ENCODE data around the gene FOXP4.

FOXP4 gene

GRCh38 chr6:41529970-41530369, 16.2 kb upstream of the FOXP4 start:
- TF ChIP-seq POLR2A (IDR thresholded peaks at IDR 0.05; ENCODE audit: low read length), result no peak
- no peak for TF ChIP-seq GATA1 (IDR thresholded peaks at IDR 0.05; ENCODE audit: low read depth, low read length)
- DNase-seq, result no peak

DNA sequence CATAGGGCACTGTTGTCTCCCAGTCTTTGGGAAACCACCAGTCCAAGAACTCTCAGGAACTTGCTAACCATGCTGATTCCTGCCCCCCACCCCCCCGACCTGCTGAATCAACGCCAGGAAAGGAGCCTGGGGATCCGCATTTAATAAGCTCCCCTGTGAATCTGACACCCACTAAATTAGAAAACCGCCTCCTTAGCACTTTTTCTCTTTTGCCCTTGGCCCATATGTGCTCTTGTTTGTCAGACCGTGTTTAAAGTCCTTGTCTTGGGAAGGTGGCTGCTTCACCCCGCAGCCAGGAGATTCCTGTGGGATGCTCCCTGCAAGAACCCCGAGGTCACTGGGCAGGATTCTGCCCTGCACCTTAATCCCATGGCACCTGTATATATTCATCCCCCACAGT, 15.7 kb upstream of the FOXP4 start:
- no peak for DNase-seq
- TF ChIP-seq GATA1 (IDR thresholded peaks at IDR 0.05; ENCODE audit: low read depth, low read length) (no peak), POLR2A (IDR thresholded peaks at IDR 0.05; ENCODE audit: low read length) (no peak)

DNA sequence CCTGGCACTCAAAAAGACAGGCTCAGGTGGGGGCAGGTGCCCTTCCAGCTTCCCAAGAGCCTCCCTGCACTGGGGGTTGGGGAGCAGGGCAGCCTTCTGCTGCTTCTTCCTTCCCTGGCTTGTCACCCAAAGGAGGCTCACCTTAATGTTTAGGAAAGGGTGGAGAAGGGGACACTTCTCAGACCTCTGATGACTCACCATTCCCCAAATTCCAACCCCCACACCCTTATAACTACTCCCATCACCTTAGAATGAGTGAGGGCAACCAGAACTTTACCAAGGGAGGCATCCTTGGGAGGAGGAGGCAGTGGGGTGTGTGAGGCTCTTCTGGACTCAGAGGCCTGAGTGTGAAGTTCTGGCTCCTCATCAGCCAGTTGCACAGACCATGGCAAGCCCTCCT, 15.2 kb upstream of the FOXP4 start:
- TF ChIP-seq POLR2A (IDR thresholded peaks at IDR 0.05; ENCODE audit: low read length) (no peak), GATA1 (IDR thresholded peaks at IDR 0.05; ENCODE audit: low read depth, low read length) (no peak)
- no peak for DNase-seq

DNA sequence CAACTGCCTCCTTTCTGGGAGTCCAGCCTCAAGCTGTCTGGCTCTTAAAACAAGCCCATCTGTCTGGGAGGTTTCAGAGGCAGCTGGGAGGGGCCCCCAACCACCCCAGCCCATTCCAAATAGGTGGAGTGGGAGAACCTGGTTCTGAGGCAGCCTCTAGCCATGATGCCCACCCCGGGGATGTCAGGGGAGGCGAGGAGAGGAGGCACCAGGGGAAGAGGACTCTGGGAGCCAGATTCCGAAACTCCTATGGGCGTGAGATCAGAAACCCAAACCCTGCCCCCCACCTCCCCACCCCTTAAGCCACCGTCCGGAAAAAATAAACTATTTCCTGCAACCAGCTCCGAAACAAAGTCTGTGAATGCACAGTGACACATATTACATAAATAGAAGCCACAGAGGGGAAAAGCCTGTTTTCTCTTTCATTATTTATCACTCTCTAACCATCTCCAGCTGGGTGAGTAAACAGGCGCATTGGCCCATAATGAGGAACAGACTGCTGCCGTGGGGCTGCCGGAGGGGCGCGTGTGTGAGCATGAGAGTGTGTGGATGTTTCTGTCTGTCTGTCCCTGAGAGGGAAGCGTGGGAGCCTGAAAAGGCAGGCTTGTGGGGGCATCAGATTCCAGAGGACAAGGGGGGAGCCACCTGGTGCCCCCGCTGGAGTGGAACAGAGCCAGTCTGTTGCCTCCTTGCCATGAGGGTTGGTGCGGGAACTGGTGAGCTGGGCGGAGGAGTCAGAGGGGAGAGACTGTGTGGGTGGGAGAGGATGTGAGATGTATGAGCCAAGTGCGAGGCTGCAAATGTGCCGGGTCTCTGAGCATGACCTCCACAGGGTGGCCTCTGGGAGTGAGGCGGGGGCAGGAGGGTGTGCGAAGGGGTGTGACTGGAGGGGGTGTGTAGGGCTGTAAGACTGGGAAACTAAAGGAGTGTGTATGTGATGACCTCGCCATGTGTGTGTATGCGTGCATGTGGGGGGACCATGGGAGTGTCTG, 14.3 kb upstream of the FOXP4 start:
- TF ChIP-seq GATA1 (IDR thresholded peaks at IDR 0.05; ENCODE audit: low read depth, low read length) (no peak), POLR2A (IDR thresholded peaks at IDR 0.05; ENCODE audit: low read length) (no peak)
- no peak for DNase-seq

- DNase-seq, result no peak
- no peak for TF ChIP-seq GATA1 (IDR thresholded peaks at IDR 0.05; ENCODE audit: low read depth, low read length)
- no peak for TF ChIP-seq POLR2A (IDR thresholded peaks at IDR 0.05; ENCODE audit: low read length)
Measured at GRCh38 chr6:41535766-41536165, 10.4 kb upstream of the FOXP4 start.

DNA sequence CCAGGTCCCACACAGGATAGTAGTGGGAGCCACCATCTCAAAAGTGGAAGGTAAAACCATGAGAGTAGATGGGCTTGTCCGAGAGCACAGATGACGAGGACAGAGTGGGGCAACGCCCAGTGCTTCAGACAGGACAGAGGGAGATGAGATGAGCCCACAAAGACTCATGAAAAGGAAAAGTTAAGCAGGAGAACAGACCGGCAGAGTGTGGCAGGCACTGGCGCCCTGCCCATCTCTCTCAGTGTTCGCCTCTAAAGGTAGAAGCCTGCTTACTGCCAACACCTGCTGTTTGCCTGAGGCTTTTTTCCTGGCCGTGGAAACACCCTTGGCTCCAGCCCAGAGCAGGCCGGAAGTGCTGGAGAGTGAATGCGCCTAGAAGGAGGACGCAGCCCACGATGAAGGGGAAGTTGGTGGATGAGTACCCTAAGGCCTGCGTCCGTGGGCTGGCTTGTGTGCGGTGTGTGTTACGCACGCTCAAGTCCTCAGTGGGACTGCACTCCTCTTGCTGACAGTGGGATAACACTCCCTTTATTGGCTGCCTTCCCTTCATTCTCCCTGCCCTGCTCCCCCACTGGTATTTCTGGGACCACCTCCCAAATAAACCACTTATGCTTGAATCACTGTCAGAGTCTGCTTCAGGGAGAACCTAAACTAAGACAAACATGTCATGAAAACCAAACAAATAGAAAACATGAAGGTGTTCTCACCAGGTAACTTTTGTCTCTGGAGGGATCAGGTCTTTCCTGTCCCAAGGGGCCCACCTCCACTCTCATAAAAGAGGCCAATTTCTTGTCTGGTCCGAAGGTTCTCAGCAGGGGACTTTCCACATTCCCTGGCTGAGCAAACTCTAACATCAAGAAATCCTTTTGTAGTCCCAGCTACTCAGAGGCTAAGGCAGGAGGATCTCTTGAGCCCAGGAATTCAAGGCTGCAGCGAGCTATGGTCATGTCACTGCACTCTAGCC, 9.1 kb upstream of the FOXP4 start:
- DNase-seq, result peak; percentile 14 to 41

GRCh38 chr6:41538556-41539182, 7.5 kb upstream of the FOXP4 start:
- TF ChIP-seq GATA1 (IDR thresholded peaks at IDR 0.05; ENCODE audit: low read depth, low read length) (no peak), POLR2A (IDR thresholded peaks at IDR 0.05; ENCODE audit: low read length) (no peak)
- DNase-seq, result peak; percentile 83 to 87

More for the DNA sequence above, 9.1 kb upstream of the FOXP4 start:
- no peak for TF ChIP-seq POLR2A (IDR thresholded peaks at IDR 0.05; ENCODE audit: low read length)
- no peak for TF ChIP-seq GATA1 (IDR thresholded peaks at IDR 0.05; ENCODE audit: low read depth, low read length)

GRCh38 chr6:41539204-41539603, 7.0 kb upstream of the FOXP4 start:
- TF ChIP-seq GATA1 (IDR thresholded peaks at IDR 0.05; ENCODE audit: low read depth, low read length), result no peak
- no peak for TF ChIP-seq POLR2A (IDR thresholded peaks at IDR 0.05; ENCODE audit: low read length)
- DNase-seq, result no peak

DNA sequence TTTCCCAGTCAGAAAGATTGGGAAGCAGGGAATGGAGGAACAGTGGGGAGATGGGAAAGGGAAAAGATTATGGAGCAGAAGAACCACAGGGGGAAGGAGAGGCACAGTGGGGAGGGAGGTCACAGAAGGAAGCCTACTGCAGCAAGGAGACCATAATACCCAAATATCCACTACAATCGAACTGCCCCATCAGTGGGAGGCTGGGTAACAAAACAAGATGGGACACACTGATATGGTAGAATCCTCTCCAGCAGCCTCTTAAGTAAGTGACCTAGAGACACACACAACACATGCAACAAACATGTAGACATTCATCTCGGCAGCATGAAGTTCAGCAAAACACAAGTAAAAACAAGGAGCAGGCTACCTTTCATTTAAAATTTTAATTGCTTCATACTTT, 4.8 kb upstream of the FOXP4 start:
- peak; percentile 19 to 51 for DNase-seq
- TF ChIP-seq POLR2A (IDR thresholded peaks at IDR 0.05; ENCODE audit: low read length) (no peak), GATA1 (IDR thresholded peaks at IDR 0.05; ENCODE audit: low read depth, low read length) (no peak)

GRCh38 chr6:41543087-41543486, 3.1 kb upstream of the FOXP4 start:
- TF ChIP-seq GATA1 (IDR thresholded peaks at IDR 0.05; ENCODE audit: low read depth, low read length) (no peak), POLR2A (IDR thresholded peaks at IDR 0.05; ENCODE audit: low read length) (no peak)
- DNase-seq, result no peak

GRCh38 chr6:41545247-41545702, 906 bp upstream of the FOXP4 start:
- TF ChIP-seq GATA1 (IDR thresholded peaks at IDR 0.05; ENCODE audit: low read depth, low read length), result no peak
- no peak for TF ChIP-seq POLR2A (IDR thresholded peaks at IDR 0.05; ENCODE audit: low read length)
- peak; percentile 44 to 48 for DNase-seq

DNA sequence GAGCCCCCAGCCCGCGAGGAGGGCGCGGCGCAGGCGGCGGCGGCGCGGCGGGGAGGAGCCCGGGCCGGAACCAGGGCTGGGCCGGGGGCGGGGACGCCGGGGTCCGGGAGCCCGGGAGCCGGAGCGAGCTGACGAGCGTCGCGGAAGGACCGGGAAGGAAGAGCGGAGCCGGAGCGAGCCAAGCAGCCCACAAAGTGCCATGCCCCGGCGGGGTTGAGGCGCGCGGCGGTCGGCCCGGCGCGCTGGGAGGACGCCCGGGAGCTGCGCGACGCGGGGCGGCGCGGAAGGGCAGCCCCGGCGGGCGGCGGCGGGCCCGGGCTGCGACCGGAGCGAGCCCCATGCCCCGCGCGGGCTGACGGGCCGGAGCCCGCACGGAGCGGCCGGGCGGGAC, 289 bp downstream of the FOXP4 start:
- DNase-seq, result peak in 1 of 2 experiments; percentile 79
- TF ChIP-seq GATA1 (IDR thresholded peaks at IDR 0.05; ENCODE audit: low read depth, low read length), result no peak
- no peak for TF ChIP-seq POLR2A (IDR thresholded peaks at IDR 0.05; ENCODE audit: low read length)
